K562 (cell line): ENCODE results near the gene FOXO4.

Experiments
- BHLHE40 ChIP-seq: IDR thresholded peaks from 2 replicates; pipeline ENCODE4 v1.6.1; 2011; ENCODE audit warnings: low read length, improper control_type of control experiment
- FOXP1 ChIP-seq: sonication (generic); formaldehyde crosslinking; IDR thresholded peaks from 2 replicates; pipeline ENCODE4 v1.8.0; 2022; ENCODE audit warnings: mild to moderate bottlenecking, missing genetic modification reagents
- ZFX ChIP-seq: sonication (generic); formaldehyde crosslinking; IDR thresholded peaks from 2 replicates; pipeline ENCODE4 v1.8.0; 2022; ENCODE audit warnings: mild to moderate bottlenecking, missing genetic modification reagents, moderate library complexity
- TF ChIP-seq, protein P1 (sequence below), 3 experiments: IDR thresholded peaks in 2 of 3; conservative IDR thresholded peaks in 1 of 3; 2 replicates each; pipeline ENCODE4 v1.5.1; 2011 to 2012; ENCODE audit warnings: low read length in 3 of 3, mild to moderate bottlenecking in 3 of 3, control low read depth in 2 of 3, improper control_type of control experiment in 1 of 3, inconsistent platforms in 1 of 3, low read depth in 1 of 3, mixed read lengths in 1 of 3, moderate library complexity in 1 of 3; ENCODE audit not compliant: insufficient read depth in 2 of 3
- TF ChIP-seq, protein P2 (sequence below): fragments of 250-450 bp; sonication (Bioruptor Pico); IDR thresholded peaks from 2 replicates; pipeline ENCODE4 v1.8.0; 2022; ENCODE audit warnings: inconsistent platforms, mild to moderate bottlenecking, moderate library complexity, borderline replicate concordance
- TF ChIP-seq, protein P3 (sequence below): sonication (generic); formaldehyde crosslinking; IDR thresholded peaks from 2 replicates; pipeline ENCODE4 v1.5.0; 2020; ENCODE audit warnings: missing genetic modification reagents
- TF ChIP-seq, protein P4 (sequence below): conservative IDR thresholded peaks from 2 replicates; pipeline ENCODE4 v1.6.1; 2011; ENCODE audit warnings: low read depth, mild to moderate bottlenecking, low read length; ENCODE audit not compliant: control insufficient read depth

DNA sequence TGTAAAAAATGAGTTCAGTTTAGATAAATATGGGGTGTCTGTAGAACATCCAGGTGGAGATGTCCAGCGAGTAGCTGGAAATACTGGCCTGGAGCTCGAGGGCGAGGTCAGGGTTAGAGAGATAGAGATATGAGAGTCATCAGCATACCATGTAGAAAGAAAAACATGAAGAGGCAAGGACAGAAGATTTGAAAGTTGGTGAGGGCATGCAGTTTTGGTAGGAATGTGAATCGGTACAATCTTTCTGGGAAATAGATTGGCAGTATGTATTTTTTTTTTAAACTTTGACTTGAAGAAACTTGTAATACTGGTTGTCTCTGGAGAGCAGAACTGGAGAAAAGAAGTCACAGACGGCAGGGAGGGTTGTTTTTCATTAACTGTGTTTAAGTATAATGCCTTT is 25.1 kb upstream of the FOXO4 start:
- TF ChIP-seq, protein P1, sequence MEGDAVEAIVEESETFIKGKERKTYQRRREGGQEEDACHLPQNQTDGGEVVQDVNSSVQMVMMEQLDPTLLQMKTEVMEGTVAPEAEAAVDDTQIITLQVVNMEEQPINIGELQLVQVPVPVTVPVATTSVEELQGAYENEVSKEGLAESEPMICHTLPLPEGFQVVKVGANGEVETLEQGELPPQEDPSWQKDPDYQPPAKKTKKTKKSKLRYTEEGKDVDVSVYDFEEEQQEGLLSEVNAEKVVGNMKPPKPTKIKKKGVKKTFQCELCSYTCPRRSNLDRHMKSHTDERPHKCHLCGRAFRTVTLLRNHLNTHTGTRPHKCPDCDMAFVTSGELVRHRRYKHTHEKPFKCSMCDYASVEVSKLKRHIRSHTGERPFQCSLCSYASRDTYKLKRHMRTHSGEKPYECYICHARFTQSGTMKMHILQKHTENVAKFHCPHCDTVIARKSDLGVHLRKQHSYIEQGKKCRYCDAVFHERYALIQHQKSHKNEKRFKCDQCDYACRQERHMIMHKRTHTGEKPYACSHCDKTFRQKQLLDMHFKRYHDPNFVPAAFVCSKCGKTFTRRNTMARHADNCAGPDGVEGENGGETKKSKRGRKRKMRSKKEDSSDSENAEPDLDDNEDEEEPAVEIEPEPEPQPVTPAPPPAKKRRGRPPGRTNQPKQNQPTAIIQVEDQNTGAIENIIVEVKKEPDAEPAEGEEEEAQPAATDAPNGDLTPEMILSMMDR (IDR thresholded peaks at IDR 0.05 in 2 of 3, conservative IDR thresholded peaks at IDR 0.05 in 1 of 3; ENCODE audit: insufficient read depth in 2 of 3, low read depth in 1 of 3, low read length in 3 of 3) = no peak
- TF ChIP-seq, protein P2, sequence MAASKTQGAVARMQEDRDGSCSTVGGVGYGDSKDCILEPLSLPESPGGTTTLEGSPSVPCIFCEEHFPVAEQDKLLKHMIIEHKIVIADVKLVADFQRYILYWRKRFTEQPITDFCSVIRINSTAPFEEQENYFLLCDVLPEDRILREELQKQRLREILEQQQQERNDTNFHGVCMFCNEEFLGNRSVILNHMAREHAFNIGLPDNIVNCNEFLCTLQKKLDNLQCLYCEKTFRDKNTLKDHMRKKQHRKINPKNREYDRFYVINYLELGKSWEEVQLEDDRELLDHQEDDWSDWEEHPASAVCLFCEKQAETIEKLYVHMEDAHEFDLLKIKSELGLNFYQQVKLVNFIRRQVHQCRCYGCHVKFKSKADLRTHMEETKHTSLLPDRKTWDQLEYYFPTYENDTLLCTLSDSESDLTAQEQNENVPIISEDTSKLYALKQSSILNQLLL = no peak
- TF ChIP-seq, protein P3, sequence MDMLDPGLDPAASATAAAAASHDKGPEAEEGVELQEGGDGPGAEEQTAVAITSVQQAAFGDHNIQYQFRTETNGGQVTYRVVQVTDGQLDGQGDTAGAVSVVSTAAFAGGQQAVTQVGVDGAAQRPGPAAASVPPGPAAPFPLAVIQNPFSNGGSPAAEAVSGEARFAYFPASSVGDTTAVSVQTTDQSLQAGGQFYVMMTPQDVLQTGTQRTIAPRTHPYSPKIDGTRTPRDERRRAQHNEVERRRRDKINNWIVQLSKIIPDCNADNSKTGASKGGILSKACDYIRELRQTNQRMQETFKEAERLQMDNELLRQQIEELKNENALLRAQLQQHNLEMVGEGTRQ (CRISPR knock-in tag) = no peak
- TF ChIP-seq FOXP1 (CRISPR knock-in tag) (no peak), BHLHE40 (no peak), ZFX (no peak)
- TF ChIP-seq, protein P4, sequence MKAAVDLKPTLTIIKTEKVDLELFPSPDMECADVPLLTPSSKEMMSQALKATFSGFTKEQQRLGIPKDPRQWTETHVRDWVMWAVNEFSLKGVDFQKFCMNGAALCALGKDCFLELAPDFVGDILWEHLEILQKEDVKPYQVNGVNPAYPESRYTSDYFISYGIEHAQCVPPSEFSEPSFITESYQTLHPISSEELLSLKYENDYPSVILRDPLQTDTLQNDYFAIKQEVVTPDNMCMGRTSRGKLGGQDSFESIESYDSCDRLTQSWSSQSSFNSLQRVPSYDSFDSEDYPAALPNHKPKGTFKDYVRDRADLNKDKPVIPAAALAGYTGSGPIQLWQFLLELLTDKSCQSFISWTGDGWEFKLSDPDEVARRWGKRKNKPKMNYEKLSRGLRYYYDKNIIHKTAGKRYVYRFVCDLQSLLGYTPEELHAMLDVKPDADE = no peak
